Stimulated activated CD8-positive, alpha-beta memory T cell treated with anti-CD3 and anti-CD28 coated beads, Interleukin-4, amount 100 ng/mL, for 24 hours (primary cell): ENCODE results near the gene RGS17.
"Not testable (repeated sequence)": the region's sequence is repeated elsewhere in the genome, so short reads cannot be mapped to it uniquely, and the experiment has no call there.

ENCODE experiments used
- DNase-seq: peaks from one replicate; pipeline ENCODE4 v3.0.0-alpha.2; 2020; ENCODE audit warnings: low read depth

Gene RGS17

GRCh38 chr6:153032255-153032882 lies 98.7 kb downstream of the RGS17 start:
- no peak for DNase-seq

GRCh38 chr6:153031335-153031955 lies 99.6 kb downstream of the RGS17 start:
- DNase-seq, result no peak

- no peak for DNase-seq
Observed at GRCh38 chr6:153028963-153029362, 102.1 kb downstream of the RGS17 start.

GRCh38 chr6:153028286-153028685 lies 102.8 kb downstream of the RGS17 start:
- no peak for DNase-seq

GRCh38 chr6:153027480-153027879 lies 103.6 kb downstream of the RGS17 start:
- no peak for DNase-seq

- DNase-seq, result no peak
Observed at GRCh38 chr6:153024709-153025017, 106.4 kb downstream of the RGS17 start.

GRCh38 chr6:153023977-153024708 lies 106.9 kb downstream of the RGS17 start:
- no peak for DNase-seq

- DNase-seq, result no peak
Observed at GRCh38 chr6:153018355-153018754, 112.7 kb downstream of the RGS17 start.

- no peak for DNase-seq
Observed at GRCh38 chr6:153016846-153017245, 114.2 kb downstream of the RGS17 start.

- DNase-seq, result no peak
Observed at GRCh38 chr6:153015094-153015640, 115.9 kb downstream of the RGS17 start.

GRCh38 chr6:153013438-153013837 lies 117.6 kb downstream of the RGS17 start:
- no peak for DNase-seq

- no peak for DNase-seq
Observed at GRCh38 chr6:153012856-153013255, 118.2 kb downstream of the RGS17 start.

GRCh38 chr6:153003366-153003690 lies 127.8 kb downstream of the RGS17 start:
- no peak for DNase-seq

- DNase-seq, result peak; percentile 85
Observed at GRCh38 chr6:153002613-153003365, 128.3 kb downstream of the RGS17 start, which contains the start of gene MTRF1L. Gene MTRF1L (minus strand): TSS chr6:153002709. CDS start chr6:153002685, 24 bp downstream.

GRCh38 chr6:153001767-153002612 lies 129.1 kb downstream of the RGS17 start:
- no peak for DNase-seq

- not testable (repeated sequence) for DNase-seq
Observed at GRCh38 chr6:153000790-153001189, 130.3 kb downstream of the RGS17 start.

- DNase-seq, result no peak
Observed at GRCh38 chr6:153000243-153000642, 130.8 kb downstream of the RGS17 start.

- not testable (repeated sequence) for DNase-seq
Observed at GRCh38 chr6:152999538-152999937, 131.5 kb downstream of the RGS17 start.

- DNase-seq, result no peak
Observed at GRCh38 chr6:152993847-152994246, 137.2 kb downstream of the RGS17 start.

- DNase-seq, result no peak
Observed at GRCh38 chr6:152993431-152993830, 137.7 kb downstream of the RGS17 start.

GRCh38 chr6:152986978-152987377 lies 144.1 kb downstream of the RGS17 start:
- no peak for DNase-seq
